Stimulated activated CD8-positive, alpha-beta memory T cell treated with anti-CD3 and anti-CD28 coated beads, Interleukin-12 subunit alpha, Interleukin-12 subunit beta, amount 100 ng/mL, for 24 hours (primary cell): ENCODE measurements around the gene MYPOP.

Experiments used
- DNase-seq: peaks from one replicate; pipeline ENCODE4 v3.0.0-alpha.2; 2020; ENCODE audit errors: extremely low read depth

The MYPOP gene

GRCh38 chr19:45863840-45864628 lies 38.4 kb downstream of the MYPOP start, which contains the start of gene FOXA3:
FOXA3 (plus strand) TSS chr19:45864326; CDS start chr19:45864457, 131 bp downstream.
- DNase-seq: no peak

GRCh38 chr19:45863335-45863839 lies 39.0 kb downstream of the MYPOP start:
- no peak for DNase-seq

GRCh38 chr19:45862564-45863334 lies 39.7 kb downstream of the MYPOP start, which contains the start of gene SYMPK:
SYMPK (minus strand) TSS chr19:45863147; CDS start chr19:45854495, 8,652 bp downstream.
- peak; percentile 97 for DNase-seq

- no peak for DNase-seq
Observed at GRCh38 chr19:45862271-45862563, 40.2 kb downstream of the MYPOP start.

GRCh38 chr19:45860359-45861259 lies 41.8 kb downstream of the MYPOP start:
- no peak for DNase-seq

GRCh38 chr19:45854167-45854778 lies 48.1 kb downstream of the MYPOP start:
- DNase-seq: no peak

- DNase-seq: no peak
Observed at GRCh38 chr19:45852983-45853382, 49.4 kb downstream of the MYPOP start.

- no peak for DNase-seq
Observed at GRCh38 chr19:45852145-45852750, 50.2 kb downstream of the MYPOP start.

GRCh38 chr19:45848922-45849321 lies 53.5 kb downstream of the MYPOP start:
- no peak for DNase-seq

GRCh38 chr19:45847663-45848062 lies 54.8 kb downstream of the MYPOP start:
- DNase-seq: no peak

GRCh38 chr19:45842198-45842597 lies 60.2 kb downstream of the MYPOP start:
- DNase-seq: no peak
